ENCODE measurements around the gene PLD1.

GRCh38 chr3:171615686-171616085, 194.6 kb downstream of the PLD1 start:
- TF ChIP-seq EP300 (IDR thresholded peaks at IDR 0.05; ENCODE audit: low read depth), result no peak
- TF ChIP-seq POLR2A (IDR thresholded peaks at IDR 0.05), result no peak

All from transverse colon (tissue), 1 donor.